ENCODE data around the gene ZNF324B.
"Not testable (repeated sequence)": the region's sequence is repeated elsewhere in the genome, so short reads cannot be mapped to it uniquely, and the experiment has no call there.

ZNF324B gene
- total RNA-seq: 11.4 to 13.8 (median 11.4) reads per million in 3 experiments

- DNase-seq: peak; percentile 96
Observed at GRCh38 chr19:58451358-58452101, at the start of gene ZNF324B. TSS of gene ZNF324B (plus strand) at chr19:58451622. CDS start at chr19:58453702, 2,080 bp downstream.

GRCh38 chr19:58401840-58402421, 49.5 kb upstream of the ZNF324B start:
- no peak for DNase-seq

- DNase-seq: not testable (repeated sequence)
Observed at GRCh38 chr19:58403920-58404478, 47.4 kb upstream of the ZNF324B start.

DNA sequence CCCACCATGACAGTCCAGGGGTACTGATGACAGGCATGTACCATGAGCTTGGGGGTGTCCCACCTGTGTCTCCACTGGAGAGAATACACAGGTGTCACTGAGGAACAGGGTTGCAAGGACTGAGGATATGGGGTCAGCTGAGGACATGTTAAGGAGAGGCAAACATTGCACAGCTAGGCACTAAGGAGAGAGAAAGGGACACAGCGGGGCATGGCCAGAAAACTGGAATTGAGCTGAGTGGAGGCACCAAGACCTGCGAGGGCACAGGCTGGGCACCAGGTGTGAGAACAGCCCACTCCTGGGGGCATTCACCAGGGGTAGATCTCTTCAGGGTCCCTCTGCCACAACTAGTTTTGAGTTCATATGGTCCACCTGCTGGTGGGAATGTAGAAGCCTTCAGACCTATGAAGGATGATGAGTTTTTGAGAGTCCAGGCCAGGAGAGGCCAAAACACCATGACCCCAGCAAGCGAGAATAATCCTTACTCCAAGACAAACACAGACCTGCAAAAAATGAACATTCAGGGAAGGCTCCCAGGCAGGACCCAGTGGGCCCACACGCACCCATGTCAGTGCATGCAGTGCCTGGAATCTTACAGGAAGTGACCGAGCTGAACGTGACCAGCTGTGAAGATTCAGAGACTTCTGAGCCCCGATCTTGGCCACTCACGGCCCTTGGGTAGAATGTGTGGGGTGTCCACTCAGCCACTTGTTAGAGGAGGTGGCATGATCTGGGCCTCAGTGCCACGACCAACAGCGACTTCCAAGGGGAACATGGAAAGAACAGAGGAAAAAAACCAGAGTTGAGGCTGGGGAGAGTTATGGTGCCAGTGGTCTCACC, 44.4 kb upstream of the ZNF324B start:
- DNase-seq: no peak

DNA sequence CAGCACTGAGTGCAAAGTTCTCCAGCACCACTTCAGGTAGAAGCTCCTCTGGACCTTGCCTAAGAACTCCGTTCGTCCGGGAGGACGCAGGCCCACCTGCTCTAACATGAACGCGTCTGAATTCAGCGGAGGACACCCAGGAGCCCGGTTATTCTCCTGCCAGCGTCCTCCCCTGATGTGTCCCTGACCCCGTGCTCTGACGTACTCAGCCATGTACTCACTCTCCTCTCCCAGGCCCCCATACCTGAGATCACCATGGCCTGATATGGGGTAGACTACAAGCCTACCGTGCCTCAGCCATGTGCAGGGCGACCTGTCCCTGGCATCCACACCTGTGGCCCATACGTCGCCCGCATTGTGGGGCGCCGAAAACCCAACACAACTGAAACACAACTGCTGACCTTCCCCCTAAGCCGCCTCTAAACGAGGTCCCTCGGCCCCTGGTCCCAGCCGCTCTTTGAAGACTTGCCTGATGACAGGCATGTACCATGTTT, 43.7 kb upstream of the ZNF324B start:
- no peak for DNase-seq

- DNase-seq: peak; percentile 93
Observed at GRCh38 chr19:58408152-58409009, 43.0 kb upstream of the ZNF324B start, which contains the start of gene ZNF584. TSS of gene ZNF584 (plus strand) at chr19:58408649. CDS start at chr19:58409148, 499 bp downstream.

GRCh38 chr19:58409010-58409790, 42.2 kb upstream of the ZNF324B start:
- no peak for DNase-seq

DNA sequence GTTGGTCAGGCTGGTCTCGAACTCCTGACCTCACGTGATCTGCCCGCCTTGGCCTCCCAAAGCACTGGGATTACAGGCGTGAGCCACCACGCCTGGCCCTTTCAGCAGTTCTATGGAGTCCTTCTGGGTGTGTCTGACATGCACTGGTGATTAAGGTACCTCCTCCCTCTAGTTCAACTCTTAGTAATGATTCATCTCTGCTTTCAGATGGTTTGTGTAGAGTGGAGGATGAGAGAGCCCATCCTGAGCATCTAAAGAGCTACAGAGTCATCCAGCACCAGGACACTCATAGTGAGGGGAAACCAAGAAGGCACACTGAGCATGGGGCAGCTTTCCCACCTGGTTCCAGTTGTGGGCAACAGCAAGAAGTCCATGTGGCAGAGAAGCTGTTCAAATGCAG, 34.8 kb upstream of the ZNF324B start:
- DNase-seq: no peak

DNA sequence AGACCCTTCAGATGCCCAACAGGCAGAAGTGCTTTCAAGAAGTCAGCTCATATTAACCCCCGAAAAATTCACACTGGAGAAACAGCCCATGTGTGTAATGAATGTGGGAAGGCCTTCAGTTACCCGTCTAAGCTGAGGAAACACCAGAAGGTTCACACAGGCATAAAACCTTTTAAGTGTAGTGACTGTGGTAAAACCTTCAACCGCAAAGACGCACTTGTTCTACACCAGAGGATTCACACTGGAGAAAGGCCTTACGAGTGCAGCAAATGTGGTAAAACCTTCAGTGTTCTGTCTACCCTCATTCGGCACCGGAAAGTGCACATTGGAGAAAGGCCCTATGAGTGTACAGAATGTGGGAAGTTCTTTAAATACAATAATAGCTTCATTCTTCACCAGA, 34.4 kb upstream of the ZNF324B start:
- DNase-seq: no peak

DNA sequence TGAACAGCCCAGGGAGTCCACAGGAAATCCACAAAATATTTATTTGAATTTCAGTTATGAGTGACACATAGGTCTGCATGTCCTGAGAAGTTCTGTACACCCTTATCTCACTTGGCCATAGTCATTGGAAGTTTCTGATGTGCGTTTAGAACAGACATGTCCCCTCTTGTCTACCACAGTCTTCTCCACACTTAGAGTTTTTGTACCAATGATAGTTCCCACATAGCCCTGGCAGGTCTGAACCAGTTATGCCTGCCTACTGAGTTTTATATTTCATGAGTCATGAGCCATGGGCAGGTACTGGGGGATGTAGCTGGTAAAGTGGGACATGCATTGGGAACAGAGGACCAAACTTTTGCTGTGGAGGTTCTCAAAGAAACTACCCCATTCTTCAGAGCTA, 22.8 kb upstream of the ZNF324B start:
- DNase-seq: no peak

DNA sequence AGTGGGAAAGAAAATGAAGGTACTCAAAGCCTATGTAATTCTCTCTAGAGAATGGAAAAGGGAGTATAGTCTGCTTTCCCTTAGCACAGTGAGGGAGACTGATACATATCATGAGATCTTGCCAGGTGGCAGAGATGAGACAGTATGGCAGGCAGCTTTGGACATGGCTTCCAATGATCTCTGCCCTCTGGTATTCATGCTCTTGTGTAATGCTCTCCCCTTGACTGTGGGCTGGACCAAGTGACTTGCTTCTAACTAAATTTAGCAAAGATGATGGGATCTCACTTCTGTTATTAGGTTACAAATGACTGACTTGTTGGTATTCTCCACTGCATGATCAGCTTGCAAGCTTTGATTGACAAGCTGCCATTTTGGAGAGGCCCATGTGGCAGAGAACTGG, 21.7 kb upstream of the ZNF324B start:
- DNase-seq: no peak

DNA sequence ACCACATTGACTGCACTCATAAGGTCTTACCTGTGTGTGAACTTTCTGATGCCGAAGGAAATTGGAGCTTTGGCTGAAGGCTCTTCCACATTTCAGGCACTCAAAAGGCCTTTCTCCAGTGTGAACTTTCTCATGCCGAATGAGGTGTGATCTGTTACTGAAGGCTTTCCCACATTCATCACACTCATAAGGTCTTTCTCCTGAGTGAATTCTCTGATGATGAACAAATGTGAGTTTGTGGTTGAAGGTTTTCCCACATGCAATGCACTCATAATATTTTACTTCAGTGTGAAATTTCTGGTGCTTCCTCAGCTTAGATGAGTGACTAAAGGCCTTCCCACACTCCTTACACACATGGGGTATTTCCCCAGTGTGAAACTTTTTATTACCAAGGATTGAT, 17.2 kb upstream of the ZNF324B start:
- no peak for DNase-seq

DNA sequence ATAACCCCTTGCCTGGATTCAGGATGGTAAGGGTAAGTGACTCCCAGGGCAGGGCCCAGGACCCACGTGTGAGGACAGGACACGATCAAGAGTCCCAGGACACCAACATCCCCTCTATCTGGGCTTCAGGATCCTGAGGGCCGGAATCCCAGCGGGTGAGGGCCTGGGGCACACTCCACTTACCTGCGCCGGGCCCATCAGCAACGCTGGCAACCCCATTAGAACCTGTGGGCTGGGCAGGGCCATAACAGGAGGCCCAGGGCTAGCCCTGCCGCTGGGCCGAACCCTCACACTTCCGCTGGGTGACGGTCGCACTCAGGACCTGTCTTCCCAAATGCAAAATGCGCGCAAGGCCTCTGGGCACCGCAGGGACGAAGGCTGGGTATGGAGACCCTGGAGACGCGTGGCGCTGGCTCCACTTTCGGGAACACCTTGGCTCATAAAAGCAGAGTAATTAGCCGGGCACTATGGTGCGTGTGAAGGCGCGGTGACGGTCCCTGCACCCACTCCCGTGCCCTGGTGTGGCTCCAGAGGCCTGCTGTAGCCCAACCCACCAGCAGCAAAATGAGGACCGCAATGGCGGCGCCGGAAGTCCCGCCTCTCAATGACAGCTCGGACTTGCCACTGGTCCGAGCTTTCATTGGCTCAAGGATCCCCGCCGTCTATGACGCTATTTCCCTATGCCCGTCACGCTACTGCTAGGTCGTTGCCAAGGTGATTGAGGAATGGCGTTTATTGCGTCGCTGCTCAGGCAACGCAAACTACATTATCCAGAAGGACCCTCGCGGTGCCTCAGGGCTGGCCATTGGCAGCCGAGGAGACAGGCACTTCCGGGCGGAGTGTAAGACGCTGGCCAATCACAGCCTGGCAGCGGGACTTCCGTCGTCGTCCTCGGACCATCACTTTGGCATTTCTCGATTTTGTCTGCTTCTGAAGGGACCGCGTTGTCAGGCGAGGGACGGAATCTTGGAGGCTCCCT, 11.6 kb upstream of the ZNF324B start, which contains the start of gene ZNF132:
Gene ZNF132, minus strand, starts transcription at position 578 of the 979 bp plus-strand sequence. Its CDS starts 332 bp downstream, at position 246.
- peak; percentile 97 for DNase-seq

GRCh38 chr19:58440556-58440955, 10.9 kb upstream of the ZNF324B start:
- DNase-seq: no peak

DNA sequence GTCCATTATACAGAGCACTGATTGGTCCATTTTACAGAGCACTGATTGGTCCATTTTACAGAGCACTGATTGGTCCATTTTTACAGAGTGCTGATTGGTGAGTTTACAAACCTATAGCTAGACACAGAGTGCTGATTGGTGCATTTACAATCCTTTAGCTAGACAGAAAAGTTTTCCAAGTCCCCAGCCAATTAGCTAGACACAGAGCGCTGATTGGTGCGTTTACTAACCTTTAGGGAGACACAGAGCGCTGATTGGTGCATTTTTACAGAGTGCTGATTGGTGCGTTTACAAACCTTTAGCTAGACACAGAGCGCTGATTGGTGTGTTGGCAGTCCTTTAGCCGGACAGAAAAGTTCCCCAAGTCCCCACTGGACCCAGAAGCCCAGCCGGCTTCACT, 8.4 kb upstream of the ZNF324B start:
- DNase-seq: not testable (repeated sequence)

DNA sequence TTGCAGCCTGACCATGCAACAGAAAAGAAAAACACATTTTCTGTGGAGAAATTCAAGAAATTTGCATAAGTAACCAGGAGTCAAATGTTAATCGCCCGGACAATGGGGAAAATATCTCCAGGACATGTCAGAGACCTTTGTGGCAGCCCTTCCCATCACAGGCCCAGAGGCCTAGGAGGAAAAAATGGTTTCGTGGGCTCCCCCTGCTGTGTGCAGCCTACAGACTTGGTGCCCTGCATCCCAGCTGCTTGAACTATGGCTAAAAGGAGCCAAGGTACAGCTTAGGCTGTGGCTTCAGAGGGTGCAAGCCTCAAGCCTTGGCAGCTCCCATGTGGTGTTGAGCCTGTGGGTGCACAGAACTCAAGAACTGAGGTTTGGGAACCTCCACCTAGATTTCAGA, 2.6 kb upstream of the ZNF324B start:
- not testable (repeated sequence) for DNase-seq

DNA sequence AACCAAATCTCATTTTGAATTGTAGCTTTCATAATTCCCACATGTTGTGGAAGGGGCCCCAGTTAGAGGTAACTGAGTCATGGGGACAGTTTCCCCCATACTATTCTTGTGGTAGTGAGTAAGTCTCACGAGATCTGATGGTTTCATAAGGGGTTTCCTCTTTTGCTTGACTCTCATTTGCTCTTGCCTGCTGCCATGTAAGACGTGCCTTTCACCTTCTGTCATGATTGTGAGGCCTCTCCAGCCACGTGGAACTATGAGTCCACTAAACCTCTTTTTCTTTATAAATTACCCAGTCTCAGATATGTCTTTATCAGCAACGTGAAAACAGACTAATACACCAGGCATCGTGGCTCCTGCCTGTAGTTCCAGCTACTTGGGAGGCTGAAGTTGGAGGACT, 1.4 kb upstream of the ZNF324B start:
- DNase-seq: not testable (repeated sequence)

DNA sequence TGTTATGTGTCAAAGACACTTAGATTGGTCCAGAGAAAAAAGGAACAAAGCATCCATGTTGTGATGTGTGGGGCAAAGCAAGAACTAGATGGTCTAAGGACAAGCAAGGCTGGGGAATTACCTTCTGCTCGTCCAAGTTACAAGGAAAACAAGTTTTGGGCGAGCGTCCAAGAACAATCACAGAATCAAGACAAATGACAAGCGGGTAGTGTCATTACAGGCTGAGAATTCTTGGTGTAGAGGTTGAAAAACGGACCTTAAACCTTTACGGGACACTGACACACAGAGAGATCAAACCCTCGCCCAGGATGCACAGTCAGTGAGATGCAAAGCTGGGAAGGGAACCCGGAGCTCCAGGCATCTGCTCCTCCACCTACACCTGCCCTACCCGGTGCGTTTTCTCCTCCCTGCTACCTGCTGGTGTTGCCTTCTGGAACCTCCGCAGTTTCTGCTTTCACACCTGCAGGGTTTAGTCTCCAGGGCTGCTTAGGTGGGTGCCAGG, 515 bp upstream of the ZNF324B start:
- DNase-seq: no peak

- no peak for DNase-seq
Observed at GRCh38 chr19:58453743-58454142, 2.3 kb downstream of the ZNF324B start.
